Endodermal cell (in vitro differentiated cells): ENCODE results near the gene COMP. TPM values are rescaled to one million over a fixed set of nuclear protein-coding genes. Genes with fewer than 3 reads are reported as not detected.
"Not testable (repeated sequence)": the region's sequence is repeated elsewhere in the genome, so short reads cannot be mapped to it uniquely, and the experiment has no call there.

Experiments
- DNase-seq: peaks from one replicate; pipeline ENCODE4 v3.0.0-alpha.2; 2017
- H3K27ac ChIP-seq: 2 replicates; pipeline ENCODE4 v1.5.1; 2013; ENCODE audit warnings: mild to moderate bottlenecking, low read depth, low read length, moderate library complexity
- H3K27me3 ChIP-seq: 2 replicates; pipeline ENCODE4 v1.6.1; 2013; ENCODE audit warnings: mild to moderate bottlenecking, low read length, moderate library complexity; ENCODE audit not compliant: insufficient read depth, control insufficient read depth, poor library complexity, severe bottlenecking
- H3K36me3 ChIP-seq: 2 replicates; pipeline ENCODE4 v1.7.0; 2013; ENCODE audit warnings: mild to moderate bottlenecking, low read length, moderate library complexity; ENCODE audit not compliant: control insufficient read depth, insufficient read depth
- H3K4me1 ChIP-seq: one replicate; pipeline ENCODE4 v1.7.0; 2013; ENCODE audit warnings: low read length; ENCODE audit not compliant: control insufficient read depth, insufficient read depth
- H3K4me3 ChIP-seq: 2 replicates; pipeline ENCODE4 v1.5.1; 2013; ENCODE audit warnings: mild to moderate bottlenecking, low read length, moderate library complexity
- H3K9ac ChIP-seq: 2 replicates; pipeline ENCODE4 v1.6.1; 2013; ENCODE audit warnings: mild to moderate bottlenecking, low read length, moderate library complexity; ENCODE audit not compliant: poor library complexity, severe bottlenecking; ENCODE audit errors: extremely low read depth
- H3K9me3 ChIP-seq: 2 replicates; pipeline ENCODE4 v1.6.1; 2013; ENCODE audit warnings: mild to moderate bottlenecking, low read length, moderate library complexity; ENCODE audit not compliant: control insufficient read depth
- H3K27ac Mint-ChIP-seq: 2 replicates; pipeline ENCODE4 v1.8.0; 2020; ENCODE audit warnings: mixed read lengths
- H3K27me3 Mint-ChIP-seq: 2 replicates; pipeline ENCODE4 v1.8.0; 2021; ENCODE audit warnings: mild to moderate bottlenecking, mixed read lengths; ENCODE audit not compliant: insufficient read depth
- H3K36me3 Mint-ChIP-seq: 2 replicates; pipeline ENCODE4 v1.8.0; 2020; ENCODE audit warnings: low read depth, mixed read lengths
- H3K4me1 Mint-ChIP-seq: 2 replicates; pipeline ENCODE4 v1.8.0; 2020; ENCODE audit warnings: mixed read lengths
- H3K4me3 Mint-ChIP-seq: 2 replicates; pipeline ENCODE4 v1.8.0; 2020; ENCODE audit warnings: mild to moderate bottlenecking, moderate library complexity, mixed read lengths
- H3K9me3 Mint-ChIP-seq: 2 replicates; pipeline ENCODE4 v1.8.0; 2020; ENCODE audit warnings: mild to moderate bottlenecking, mixed read lengths
- WGBS, 2 experiments: methylation state at CpG; one replicate each; pipeline versions ENCODE4 v1.1.5 to v1.1.7; 2013; ENCODE audit warnings: missing lambda C conversion rate in 2 of 2, mixed read lengths in 1 of 2; ENCODE audit not compliant: insufficient coverage in 1 of 2, insufficient read length in 1 of 2; 5-methylcytosine and 5-hydroxymethylcytosine counted together
- total RNA-seq, 2 donors: library from RNA; stranded (reverse); fragmentation: NEBNext Ultra II Directional in 1 of 2; extraction: Animal tissue kit (Norgen Biotek cat#: 25700) in 1 of 2; gene quantifications; 2 replicates in 1 of 2; 3 replicates in 1 of 2; pipeline ENCODE4 v1.2.1, GENCODE V29; 2021
- TF ChIP-seq, protein P1 (sequence below): fragments of 200-600 bp; sonication (generic); conservative IDR thresholded peaks from 2 replicates; pipeline ENCODE4 v1.5.0; 2021; ENCODE audit warnings: antibody characterized with exemption, mild to moderate bottlenecking

The COMP gene
- total RNA-seq, 2 donors from 2014 or later = not detected

DNA sequence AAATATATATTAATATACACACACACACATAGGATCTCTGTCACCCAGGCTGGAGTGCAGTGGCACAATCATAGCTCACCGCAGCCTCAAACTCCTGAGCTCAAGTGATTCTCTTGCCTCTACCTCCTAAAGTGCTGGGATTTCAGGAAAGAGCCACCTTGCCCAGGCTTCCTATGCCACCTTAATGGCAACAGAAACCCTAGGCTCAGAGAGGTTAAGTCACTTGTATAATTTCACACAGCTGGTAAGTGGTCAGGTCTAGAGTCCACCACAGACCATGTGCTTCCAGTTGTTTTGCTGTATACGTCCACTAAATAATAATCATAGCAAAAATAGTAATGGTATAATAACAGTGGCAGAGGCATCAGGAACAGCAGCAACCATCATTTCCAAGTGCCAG is 39.4 kb upstream of the COMP start:
- H3K4me1 Mint-ChIP-seq = peaks cover 22% of the 10 kb centered on the region
- H3K27ac ChIP-seq = no peak overlapping the region
- no peak overlapping the region for H3K4me3 ChIP-seq
- H3K9me3 Mint-ChIP-seq = peaks cover 15% of the 10 kb centered on the region
- 82 to 100% methylated on average over 1 to 2 of the region's 2 CpGs for WGBS, 2 experiments
- peaks cover 7% of the 10 kb centered on the region for H3K9me3 ChIP-seq
- no peak overlapping the region for H3K4me3 Mint-ChIP-seq
- no peak overlapping the region for H3K27ac Mint-ChIP-seq
- peaks cover 16% of the 10 kb centered on the region for H3K36me3 Mint-ChIP-seq
- peaks cover 10% of the 10 kb centered on the region for H3K27me3 ChIP-seq
- H3K4me1 ChIP-seq = no peaks in the 10 kb centered on the region
- H3K36me3 ChIP-seq = peaks cover 11% of the 10 kb centered on the region
- peaks cover 27% of the 10 kb centered on the region for H3K27me3 Mint-ChIP-seq
- no peak overlapping the region for H3K9ac ChIP-seq
- no peak for DNase-seq
- TF ChIP-seq, protein P1, sequence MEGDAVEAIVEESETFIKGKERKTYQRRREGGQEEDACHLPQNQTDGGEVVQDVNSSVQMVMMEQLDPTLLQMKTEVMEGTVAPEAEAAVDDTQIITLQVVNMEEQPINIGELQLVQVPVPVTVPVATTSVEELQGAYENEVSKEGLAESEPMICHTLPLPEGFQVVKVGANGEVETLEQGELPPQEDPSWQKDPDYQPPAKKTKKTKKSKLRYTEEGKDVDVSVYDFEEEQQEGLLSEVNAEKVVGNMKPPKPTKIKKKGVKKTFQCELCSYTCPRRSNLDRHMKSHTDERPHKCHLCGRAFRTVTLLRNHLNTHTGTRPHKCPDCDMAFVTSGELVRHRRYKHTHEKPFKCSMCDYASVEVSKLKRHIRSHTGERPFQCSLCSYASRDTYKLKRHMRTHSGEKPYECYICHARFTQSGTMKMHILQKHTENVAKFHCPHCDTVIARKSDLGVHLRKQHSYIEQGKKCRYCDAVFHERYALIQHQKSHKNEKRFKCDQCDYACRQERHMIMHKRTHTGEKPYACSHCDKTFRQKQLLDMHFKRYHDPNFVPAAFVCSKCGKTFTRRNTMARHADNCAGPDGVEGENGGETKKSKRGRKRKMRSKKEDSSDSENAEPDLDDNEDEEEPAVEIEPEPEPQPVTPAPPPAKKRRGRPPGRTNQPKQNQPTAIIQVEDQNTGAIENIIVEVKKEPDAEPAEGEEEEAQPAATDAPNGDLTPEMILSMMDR = no peak

- Mint-ChIP-seq H3K27ac (no peak overlapping the region), H3K27me3 (peaks cover 35% of the 10 kb centered on the region), H3K4me1 (peaks cover 9% of the 10 kb centered on the region), H3K36me3 (no peaks in the 10 kb centered on the region), H3K9me3 (peaks cover 15% of the 10 kb centered on the region), H3K4me3 (no peak overlapping the region)
- Histone ChIP-seq H3K4me1 (no peaks in the 10 kb centered on the region), H3K27me3 (peaks cover 10% of the 10 kb centered on the region), H3K27ac (no peak overlapping the region), H3K36me3 (no peaks in the 10 kb centered on the region), H3K9ac (no peak overlapping the region), H3K4me3 (no peak overlapping the region), H3K9me3 (peaks cover 7% of the 10 kb centered on the region)
- TF ChIP-seq, protein P1 = no peak
- WGBS, 2 experiments = 71 to 78% methylated on average over 5 to 6 of the region's 6 CpGs
- DNase-seq = no peak
Measured at GRCh38 chr19:18828786-18829185, 37.7 kb upstream of the COMP start.

GRCh38 chr19:18817574-18817973 is 26.5 kb upstream of the COMP start:
- no peak overlapping the region for H3K27ac ChIP-seq
- H3K27me3 Mint-ChIP-seq = peaks cover 49% of the 10 kb centered on the region
- no peaks in the 10 kb centered on the region for H3K9me3 Mint-ChIP-seq
- H3K27me3 ChIP-seq = peaks cover 19% of the 10 kb centered on the region
- H3K27ac Mint-ChIP-seq = no peak overlapping the region
- H3K4me1 Mint-ChIP-seq = no peaks in the 10 kb centered on the region
- H3K4me3 Mint-ChIP-seq = no peak overlapping the region
- WGBS, 2 experiments = 89 to 90% methylated on average over 7 to 9 of the region's 9 CpGs
- TF ChIP-seq, protein P1 = no peak
- H3K36me3 Mint-ChIP-seq = no peaks in the 10 kb centered on the region
- H3K9me3 ChIP-seq = no peaks in the 10 kb centered on the region
- no peak overlapping the region for H3K4me3 ChIP-seq
- H3K36me3 ChIP-seq = no peaks in the 10 kb centered on the region
- no peaks in the 10 kb centered on the region for H3K4me1 ChIP-seq
- DNase-seq = no peak
- no peak overlapping the region for H3K9ac ChIP-seq

GRCh38 chr19:18816645-18817044 is 25.5 kb upstream of the COMP start:
- H3K36me3 Mint-ChIP-seq = not testable (repeated sequence)

More at GRCh38 chr19:18816645-18817044, 25.5 kb upstream of the COMP start:
- not testable (repeated sequence) for H3K4me3 ChIP-seq, H3K4me3 Mint-ChIP-seq, H3K4me1 ChIP-seq, H3K36me3 ChIP-seq, H3K27ac Mint-ChIP-seq, H3K9me3 ChIP-seq, H3K9me3 Mint-ChIP-seq, H3K27ac ChIP-seq, H3K9ac ChIP-seq, DNase-seq, H3K4me1 Mint-ChIP-seq
- peaks cover 55% of the 10 kb centered on the region for H3K27me3 Mint-ChIP-seq
- peaks cover 23% of the 10 kb centered on the region for H3K27me3 ChIP-seq
- WGBS, 2 experiments = 82 to 94% methylated on average over 3 to 4 of the region's 4 CpGs
